Inferior parietal cortex (tissue), 1 donor: ENCODE results near the gene MXD1.
"Not testable (repeated sequence)": the region's sequence is repeated elsewhere in the genome, so short reads cannot be mapped to it uniquely, and the experiment has no call there.

Experiments
- DNase-seq: peaks from one replicate; pipeline ENCODE4 v3.0.0-alpha.2; 2016; ENCODE audit errors: extremely low spot score

MXD1 gene

DNA sequence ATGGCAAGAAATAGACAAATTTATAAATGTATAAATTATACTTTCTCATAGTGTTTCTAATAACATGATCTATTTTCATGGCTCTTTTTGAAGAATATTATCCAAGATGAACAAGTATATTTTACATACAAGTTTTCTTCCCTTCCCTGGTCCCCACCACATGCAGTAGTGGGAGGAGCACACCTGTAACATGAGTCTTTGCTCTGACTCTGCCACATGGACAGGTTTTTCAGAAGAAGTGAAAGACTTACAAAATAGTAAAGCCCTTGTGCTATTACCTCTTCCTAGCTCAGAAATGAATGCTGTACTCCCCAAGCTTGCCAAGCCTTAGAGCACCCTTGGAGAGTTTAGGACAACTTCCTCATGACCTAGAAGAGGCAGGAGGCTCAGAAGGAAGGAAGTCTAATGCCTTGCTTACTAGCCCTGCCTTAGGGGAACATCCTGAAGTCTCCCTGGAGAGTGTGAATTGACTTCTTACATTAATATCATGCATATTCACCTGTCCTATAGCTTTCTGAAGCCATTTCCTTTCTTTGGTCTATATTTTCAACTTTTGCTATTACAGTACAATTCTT is 18.4 kb downstream of the MXD1 start:
- no peak for DNase-seq

GRCh38 chr2:69933839-69934613 is 19.1 kb downstream of the MXD1 start:
- no peak for DNase-seq

DNA sequence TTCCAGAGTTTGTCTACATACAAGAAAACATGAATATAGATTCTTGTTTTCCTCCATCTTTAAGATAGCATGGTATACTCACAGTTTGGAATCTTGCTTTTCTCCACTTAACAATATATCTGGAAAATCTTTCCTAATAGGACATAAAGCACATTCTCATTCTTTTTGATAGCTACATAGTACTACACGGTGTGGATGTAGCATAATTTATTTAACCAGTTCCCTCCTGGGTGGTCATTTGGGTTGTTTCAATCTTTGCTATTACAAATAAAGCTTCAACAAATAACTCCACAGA is 19.7 kb downstream of the MXD1 start:
- DNase-seq: no peak

DNA sequence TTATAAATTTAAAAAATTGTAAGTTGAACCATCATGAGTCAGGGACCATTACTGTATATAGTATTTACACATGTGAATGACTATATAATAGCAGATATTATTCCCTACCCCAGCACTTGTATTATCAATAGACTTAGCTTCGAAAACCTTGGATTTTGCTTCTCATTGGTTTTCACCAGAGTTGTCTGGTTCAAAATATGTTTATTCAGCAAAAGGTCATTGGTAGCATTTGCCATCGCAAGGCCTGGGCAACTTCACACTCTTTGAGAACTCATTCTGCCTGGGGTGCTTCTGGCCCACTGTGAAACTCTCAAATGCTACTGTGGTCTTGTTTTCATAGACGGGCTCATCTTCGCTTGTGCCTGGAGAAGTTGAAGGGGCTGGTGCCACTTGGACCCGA is 20.1 kb downstream of the MXD1 start:
- no peak for DNase-seq

GRCh38 chr2:69936906-69937305 is 22.0 kb downstream of the MXD1 start:
- DNase-seq: no peak

GRCh38 chr2:69937968-69938367 is 23.1 kb downstream of the MXD1 start:
- DNase-seq: no peak

- no peak for DNase-seq
Measured at GRCh38 chr2:69939722-69940121, 24.8 kb downstream of the MXD1 start.

GRCh38 chr2:69940691-69941090 is 25.8 kb downstream of the MXD1 start:
- no peak for DNase-seq

GRCh38 chr2:69943000-69943842 is 28.3 kb downstream of the MXD1 start:
- DNase-seq: no peak

DNA sequence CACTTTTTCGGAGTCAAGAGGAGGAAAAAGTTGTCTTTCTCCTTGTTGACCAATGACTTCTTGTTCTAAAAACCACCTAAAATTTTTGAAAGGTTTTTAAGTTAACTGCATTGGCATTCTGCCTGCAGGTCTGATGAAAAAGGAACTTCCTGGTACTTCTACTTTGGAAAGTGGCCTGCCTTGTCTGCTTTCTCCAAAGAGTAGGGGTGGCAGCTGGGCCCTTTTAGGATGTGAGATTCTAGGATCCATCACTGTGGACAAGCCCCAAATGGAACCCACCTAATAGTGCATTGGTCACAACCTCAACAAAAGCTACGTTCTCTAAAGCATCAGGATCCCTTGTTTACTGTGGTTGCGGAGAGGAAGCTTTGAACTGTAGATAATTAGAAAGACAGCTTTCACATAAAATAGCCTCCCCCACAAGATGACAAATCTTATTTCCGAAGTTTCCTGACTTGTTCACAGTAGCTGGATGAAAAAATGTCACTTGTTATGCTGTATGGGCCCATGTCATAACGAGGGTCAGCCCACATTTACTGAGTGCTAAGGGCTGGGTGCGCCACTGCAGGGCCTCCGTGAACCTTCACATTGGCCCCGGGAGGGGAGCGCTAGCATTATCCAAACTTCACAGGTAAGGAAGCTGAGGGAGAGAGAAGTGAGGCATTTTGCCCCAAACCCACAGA is 29.1 kb downstream of the MXD1 start:
- DNase-seq: no peak

- DNase-seq: no peak
Measured at GRCh38 chr2:69944756-69945155, 29.8 kb downstream of the MXD1 start.

- no peak for DNase-seq
Measured at GRCh38 chr2:69945441-69945840, 30.5 kb downstream of the MXD1 start.

GRCh38 chr2:69945941-69946340 is 31.0 kb downstream of the MXD1 start:
- DNase-seq: no peak

DNA sequence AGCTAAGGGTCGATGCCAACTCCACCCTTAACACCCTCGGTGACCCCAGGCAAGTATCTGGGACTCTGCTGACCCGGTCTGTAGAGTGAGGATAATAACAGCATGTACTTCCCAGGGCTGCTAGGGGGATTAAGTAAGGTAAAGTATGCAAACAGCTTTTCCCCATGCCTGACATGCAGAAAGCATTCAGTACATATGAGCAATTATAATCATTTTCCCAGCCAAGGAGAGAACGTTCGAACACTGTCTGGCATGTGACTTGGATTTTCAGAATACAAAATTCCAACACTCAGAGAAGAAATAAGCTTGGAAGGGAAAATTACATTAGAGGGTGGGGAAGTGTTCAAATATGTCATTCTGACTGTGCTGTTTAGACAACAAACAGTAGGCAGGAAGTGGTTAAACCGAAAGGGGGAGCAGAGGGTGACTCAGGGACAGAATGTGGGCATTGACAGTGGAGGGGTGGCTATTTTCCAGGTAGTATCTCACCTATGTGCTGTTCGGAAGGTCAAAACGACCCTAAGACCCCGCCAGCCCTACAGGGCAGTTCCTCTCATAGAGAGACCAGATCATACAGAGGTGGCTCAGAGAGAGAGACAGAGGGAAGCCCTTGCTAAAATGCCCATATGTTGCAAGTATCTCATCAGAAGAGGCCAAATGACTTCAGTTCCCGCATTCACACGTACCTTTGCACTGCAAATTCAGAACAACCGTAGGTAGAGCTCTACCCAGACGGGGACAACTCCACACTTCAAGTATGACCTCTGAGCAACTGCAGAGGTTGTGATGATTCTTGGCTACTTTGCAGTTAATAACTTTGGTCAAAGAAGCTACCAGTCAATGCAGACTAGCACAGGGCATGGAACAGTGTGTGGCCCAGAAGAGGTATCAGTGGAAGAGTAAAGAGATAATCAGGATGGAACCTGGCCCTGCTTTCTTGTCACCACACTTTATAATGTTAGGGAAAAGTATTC is 31.7 kb downstream of the MXD1 start:
- no peak for DNase-seq

- DNase-seq: no peak
Measured at GRCh38 chr2:69947325-69947931, 32.5 kb downstream of the MXD1 start.

DNA sequence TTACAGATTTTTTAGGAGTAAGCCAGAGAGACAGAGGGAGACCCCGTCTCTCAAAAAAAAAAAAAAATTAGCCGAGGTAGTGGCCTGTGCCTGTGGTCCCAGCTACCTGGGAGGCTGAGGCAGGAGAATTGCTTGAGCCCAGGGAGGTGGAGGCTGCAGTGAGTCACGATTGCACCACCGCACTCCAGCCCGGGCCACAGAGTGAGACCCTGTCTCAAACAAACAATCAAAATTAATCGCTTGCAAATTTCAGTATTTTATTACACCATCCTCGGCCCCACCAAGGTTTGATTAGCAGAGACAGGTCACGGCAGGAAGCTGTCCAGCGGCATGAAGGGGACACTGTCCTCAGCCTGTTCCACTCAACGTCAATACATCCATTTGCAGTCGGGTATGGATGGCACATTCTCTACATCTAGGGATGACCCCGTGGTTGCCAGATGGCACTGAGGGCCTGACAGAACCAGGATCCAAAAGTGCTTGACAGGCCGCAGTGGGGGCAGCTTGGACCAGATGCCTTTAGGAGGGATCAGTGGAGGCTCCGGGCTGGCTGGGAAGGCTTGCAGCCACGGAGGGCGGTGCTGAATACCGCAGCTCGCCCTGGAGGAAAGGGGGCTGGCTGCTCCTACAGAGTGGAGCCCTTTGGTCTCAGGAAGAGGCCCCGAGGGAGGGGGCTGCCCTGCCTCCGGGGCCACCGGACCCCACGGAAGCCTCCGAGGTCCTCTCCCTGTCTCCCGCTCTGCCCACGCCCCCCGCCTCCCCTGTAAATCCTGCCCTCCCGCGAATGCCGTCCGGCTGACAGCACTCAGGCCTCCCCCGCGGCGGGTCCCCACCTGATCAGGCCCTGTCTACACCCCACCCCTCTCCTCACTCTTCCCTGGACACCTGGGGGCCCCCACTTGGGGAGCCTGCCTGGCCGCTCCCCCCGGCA is 33.4 kb downstream of the MXD1 start:
- no peak for DNase-seq

DNA sequence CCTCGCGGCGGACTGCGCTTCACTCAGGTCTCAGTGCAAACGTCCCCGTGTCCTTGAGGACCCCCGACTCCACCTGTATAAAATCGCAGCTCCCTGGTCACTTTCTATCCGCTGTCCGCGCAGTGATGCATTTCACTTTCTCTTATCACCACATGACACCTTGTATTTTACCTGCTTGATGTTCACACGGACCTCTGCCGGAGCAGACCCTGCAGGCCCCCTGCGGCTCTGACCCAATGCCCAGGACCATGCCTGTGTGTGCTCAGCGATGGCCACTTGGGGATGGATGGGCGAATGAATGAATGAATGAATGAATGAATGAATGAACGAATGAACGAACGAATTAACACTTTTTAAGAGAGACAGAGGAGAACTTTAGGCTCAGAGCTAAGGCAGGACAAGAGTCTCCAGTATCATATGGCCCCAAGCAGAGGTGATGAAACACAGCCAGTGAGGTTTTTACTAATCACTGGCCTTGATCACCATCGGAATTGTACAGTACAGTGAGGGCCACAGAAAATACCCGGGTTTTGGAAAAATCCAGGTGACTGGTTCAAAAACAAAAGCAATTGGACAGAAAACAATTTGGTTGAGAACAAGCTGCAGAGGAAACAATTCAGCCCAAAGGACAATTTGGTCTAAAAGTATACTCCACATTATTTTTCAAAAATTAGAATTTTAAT is 34.2 kb downstream of the MXD1 start:
- DNase-seq: no peak

DNA sequence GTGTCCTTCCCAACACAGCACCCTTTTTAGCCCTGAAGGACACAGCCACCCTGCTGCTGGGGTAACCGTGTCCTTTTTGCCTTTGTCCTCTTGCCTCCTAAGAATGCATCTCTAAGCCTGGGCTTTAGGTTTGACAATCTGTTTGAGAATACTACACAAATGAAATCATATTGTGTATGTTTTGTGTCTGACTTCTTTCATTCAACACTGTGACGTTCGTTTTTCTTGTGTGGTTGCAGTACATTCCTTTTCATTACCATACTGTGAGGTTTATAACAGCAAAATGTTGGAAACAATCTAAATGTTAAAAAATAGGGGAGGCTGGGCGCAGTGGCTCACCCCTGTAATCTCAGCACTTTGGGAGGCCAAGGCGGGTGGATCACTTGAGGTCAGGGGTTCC is 35.3 kb downstream of the MXD1 start:
- no peak for DNase-seq

DNA sequence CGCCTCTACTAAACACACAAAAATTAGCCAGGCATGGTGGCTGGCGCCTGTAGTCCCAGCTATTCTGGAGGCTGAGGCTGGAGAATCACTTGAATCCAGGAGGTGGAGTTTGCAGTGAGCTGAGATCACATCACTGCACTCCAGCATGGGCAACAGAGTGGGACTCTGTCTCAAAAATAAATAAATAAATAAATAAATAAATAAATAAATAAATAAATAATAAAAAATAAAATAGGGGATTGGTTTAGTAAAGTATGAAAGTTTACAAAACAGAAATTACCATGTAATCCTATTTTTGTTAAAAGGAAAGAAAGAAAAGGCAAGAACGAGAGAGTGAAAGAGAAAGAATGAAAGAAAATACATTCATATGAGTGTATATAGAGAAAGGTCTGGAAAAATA is 35.8 kb downstream of the MXD1 start:
- not testable (repeated sequence) for DNase-seq
